ENCODE data around the gene PLD2.

DNA sequence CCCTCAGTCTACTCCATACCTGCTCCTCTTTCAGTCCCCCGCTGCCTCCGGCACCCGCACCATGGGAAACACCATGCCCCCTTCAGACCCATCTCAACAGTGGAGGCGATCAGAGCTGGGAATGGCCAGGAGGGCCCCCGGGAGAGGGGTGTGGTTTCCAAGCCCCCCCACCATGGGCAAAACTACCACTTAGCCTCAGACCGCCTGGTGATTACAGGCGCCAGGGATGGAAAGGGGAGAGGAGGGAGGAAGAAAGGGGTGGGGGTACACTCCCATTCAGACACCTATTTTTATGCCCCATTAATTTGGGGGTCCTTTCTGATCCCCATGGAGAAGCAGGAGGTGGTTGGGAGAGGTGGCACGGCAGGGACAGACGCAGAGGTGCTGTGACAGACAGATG is 4.7 kb upstream of the PLD2 start, which contains the start of gene C17orf114:
- TF ChIP-seq, protein P1, sequence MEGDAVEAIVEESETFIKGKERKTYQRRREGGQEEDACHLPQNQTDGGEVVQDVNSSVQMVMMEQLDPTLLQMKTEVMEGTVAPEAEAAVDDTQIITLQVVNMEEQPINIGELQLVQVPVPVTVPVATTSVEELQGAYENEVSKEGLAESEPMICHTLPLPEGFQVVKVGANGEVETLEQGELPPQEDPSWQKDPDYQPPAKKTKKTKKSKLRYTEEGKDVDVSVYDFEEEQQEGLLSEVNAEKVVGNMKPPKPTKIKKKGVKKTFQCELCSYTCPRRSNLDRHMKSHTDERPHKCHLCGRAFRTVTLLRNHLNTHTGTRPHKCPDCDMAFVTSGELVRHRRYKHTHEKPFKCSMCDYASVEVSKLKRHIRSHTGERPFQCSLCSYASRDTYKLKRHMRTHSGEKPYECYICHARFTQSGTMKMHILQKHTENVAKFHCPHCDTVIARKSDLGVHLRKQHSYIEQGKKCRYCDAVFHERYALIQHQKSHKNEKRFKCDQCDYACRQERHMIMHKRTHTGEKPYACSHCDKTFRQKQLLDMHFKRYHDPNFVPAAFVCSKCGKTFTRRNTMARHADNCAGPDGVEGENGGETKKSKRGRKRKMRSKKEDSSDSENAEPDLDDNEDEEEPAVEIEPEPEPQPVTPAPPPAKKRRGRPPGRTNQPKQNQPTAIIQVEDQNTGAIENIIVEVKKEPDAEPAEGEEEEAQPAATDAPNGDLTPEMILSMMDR (IDR thresholded peaks at IDR 0.05; ENCODE audit: low read depth, low read length, poor library complexity, severe bottlenecking) = no peak
- no peak for TF ChIP-seq EZH2phosphoT487 (IDR thresholded peaks at IDR 0.05; ENCODE audit: borderline replicate concordance, low read length)

All from DOHH2 (cell line).